ENCODE results near the gene FARS2.

DNA sequence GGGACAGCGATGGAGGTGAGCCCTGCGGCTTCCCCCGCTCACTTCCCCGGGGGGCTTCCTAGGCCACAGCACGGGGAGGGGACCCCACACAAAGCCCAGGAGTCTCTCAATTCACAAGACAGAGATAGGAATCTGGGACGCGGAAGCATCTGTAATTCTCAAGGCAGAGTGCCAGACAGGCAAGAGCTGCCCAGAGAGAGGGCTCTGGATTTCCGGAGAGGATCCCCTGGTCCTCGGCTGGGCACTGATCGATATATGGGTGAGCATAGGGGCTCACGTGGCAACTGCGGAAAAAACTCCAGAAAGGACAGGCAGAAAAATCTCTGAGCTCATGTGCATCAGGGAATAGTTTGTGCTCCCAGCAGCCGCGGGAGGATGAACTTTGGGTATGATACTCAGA lies 449.2 kb downstream of the FARS2 start:
- TF ChIP-seq, protein P1, sequence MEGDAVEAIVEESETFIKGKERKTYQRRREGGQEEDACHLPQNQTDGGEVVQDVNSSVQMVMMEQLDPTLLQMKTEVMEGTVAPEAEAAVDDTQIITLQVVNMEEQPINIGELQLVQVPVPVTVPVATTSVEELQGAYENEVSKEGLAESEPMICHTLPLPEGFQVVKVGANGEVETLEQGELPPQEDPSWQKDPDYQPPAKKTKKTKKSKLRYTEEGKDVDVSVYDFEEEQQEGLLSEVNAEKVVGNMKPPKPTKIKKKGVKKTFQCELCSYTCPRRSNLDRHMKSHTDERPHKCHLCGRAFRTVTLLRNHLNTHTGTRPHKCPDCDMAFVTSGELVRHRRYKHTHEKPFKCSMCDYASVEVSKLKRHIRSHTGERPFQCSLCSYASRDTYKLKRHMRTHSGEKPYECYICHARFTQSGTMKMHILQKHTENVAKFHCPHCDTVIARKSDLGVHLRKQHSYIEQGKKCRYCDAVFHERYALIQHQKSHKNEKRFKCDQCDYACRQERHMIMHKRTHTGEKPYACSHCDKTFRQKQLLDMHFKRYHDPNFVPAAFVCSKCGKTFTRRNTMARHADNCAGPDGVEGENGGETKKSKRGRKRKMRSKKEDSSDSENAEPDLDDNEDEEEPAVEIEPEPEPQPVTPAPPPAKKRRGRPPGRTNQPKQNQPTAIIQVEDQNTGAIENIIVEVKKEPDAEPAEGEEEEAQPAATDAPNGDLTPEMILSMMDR (IDR thresholded peaks at IDR 0.05; ENCODE audit: low read depth, low read length), result no peak
- TF ChIP-seq POLR2A (IDR thresholded peaks at IDR 0.05; ENCODE audit: extremely low read depth, insufficient read length), result no peak
- TF ChIP-seq, protein P2, sequence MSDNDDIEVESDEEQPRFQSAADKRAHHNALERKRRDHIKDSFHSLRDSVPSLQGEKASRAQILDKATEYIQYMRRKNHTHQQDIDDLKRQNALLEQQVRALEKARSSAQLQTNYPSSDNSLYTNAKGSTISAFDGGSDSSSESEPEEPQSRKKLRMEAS (IDR thresholded peaks at IDR 0.05; ENCODE audit: low read depth, low read length), result no peak
- no peak for TF ChIP-seq MYC (IDR thresholded peaks at IDR 0.05; ENCODE audit: low read depth, low read length)

Data from NB4 (cell line).